Adrenal gland (tissue), 5 donors: ENCODE measurements around the gene PLOD2.

ENCODE experiments used
- POLR2A ChIP-seq, 2 donors: fragments of 450-650 bp; IDR thresholded peaks; one replicate each; pipeline ENCODE4 v1.6.1; 2017; ENCODE audit warnings: antibody characterized with exemption in 2 of 2, mild to moderate bottlenecking in 2 of 2, moderate library complexity in 1 of 2
- TF ChIP-seq, protein P1 (sequence below), 6 experiments: fragments of 450-650 bp in 4 of 6; fragments of 200-600 bp in 2 of 6; sonication (generic) in 1 of 6; IDR thresholded peaks; 1 replicate in 5 of 6; 2 replicates in 1 of 6; pipeline versions ENCODE4 v1.5.1 to v1.8.0; 2016 to 2021; ENCODE audit warnings: antibody characterized with exemption in 6 of 6, mild to moderate bottlenecking in 2 of 6, moderate library complexity in 1 of 6
- donor health status: DM: no; HTN: no; CAD: no.

DNA sequence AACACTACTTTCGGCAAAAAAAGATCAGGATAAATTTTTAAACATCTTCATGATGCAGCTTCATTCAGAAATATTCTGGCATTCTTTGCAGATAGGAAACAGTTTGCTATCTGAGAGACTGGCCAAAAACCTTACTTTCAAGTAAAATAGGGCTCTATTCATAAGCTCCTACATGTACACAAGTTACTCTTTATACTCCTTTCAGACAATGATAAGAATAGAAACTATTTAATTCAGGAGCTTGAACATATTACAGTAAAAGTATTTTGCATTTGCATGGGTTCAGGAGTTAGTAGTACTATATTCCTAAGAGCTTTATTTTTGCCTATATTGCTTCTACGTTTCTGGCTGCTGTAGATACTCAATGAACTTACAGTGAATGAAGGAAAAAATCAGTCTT, 70.5 kb downstream of the PLOD2 start:
- no peak for TF ChIP-seq POLR2A (IDR thresholded peaks at IDR 0.05)
- TF ChIP-seq, protein P1, sequence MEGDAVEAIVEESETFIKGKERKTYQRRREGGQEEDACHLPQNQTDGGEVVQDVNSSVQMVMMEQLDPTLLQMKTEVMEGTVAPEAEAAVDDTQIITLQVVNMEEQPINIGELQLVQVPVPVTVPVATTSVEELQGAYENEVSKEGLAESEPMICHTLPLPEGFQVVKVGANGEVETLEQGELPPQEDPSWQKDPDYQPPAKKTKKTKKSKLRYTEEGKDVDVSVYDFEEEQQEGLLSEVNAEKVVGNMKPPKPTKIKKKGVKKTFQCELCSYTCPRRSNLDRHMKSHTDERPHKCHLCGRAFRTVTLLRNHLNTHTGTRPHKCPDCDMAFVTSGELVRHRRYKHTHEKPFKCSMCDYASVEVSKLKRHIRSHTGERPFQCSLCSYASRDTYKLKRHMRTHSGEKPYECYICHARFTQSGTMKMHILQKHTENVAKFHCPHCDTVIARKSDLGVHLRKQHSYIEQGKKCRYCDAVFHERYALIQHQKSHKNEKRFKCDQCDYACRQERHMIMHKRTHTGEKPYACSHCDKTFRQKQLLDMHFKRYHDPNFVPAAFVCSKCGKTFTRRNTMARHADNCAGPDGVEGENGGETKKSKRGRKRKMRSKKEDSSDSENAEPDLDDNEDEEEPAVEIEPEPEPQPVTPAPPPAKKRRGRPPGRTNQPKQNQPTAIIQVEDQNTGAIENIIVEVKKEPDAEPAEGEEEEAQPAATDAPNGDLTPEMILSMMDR (IDR thresholded peaks at IDR 0.05), result no peak
